Endothelial cell of umbilical vein (primary cell): ENCODE data around the gene VPS9D1. TPM values are rescaled to one million over a fixed set of nuclear protein-coding genes. Genes with fewer than 3 reads are reported as not detected.

Experiments
- BruUV-seq: library from RNA; stranded (reverse); fragments of 400-500 nt; replicated peaks from 2 replicates; lab custom pipeline; 2021; lab: Mats Ljungman, UMichigan
- CTCF ChIA-PET: fragments of 300-600, 350-600 bp; sonication (Branson Sonifier 250); formaldehyde crosslinking; loops from one replicate; lab custom pipeline; 2021; ENCODE audit warnings: antibody characterized with exemption, inconsistent platforms; lab: Charles Lee
- POLR2A ChIA-PET: fragments of 300-600, 350-600 bp; sonication (Branson Sonifier 250); formaldehyde crosslinking; loops from one replicate; lab custom pipeline; 2021; ENCODE audit warnings: antibody characterized with exemption, inconsistent platforms; lab: Charles Lee
- DNase-seq: peaks from one replicate; pipeline ENCODE4 v3.0.0-alpha.2; 2011; ENCODE audit warnings: low read depth, low spot score
- FAIRE-seq: peaks from 2 replicates; lab custom pipeline; 2011; peaks lifted over from hg19 to GRCh38; lab: Jason Lieb, UNC
- H2AFZ ChIP-seq: 2 replicates; pipeline ENCODE4 v1.6.0; 2012; ENCODE audit warnings: low read depth, low read length, control low read depth, inconsistent platforms
- H3K27ac ChIP-seq: 2 replicates; pipeline ENCODE4 v1.5.1; 2011; ENCODE audit warnings: low read depth, mild to moderate bottlenecking, control low read depth, low read length, moderate library complexity; ENCODE audit not compliant: insufficient read depth
- H3K27me3 ChIP-seq, 2 experiments: 2 replicates each; pipeline versions ENCODE4 v1.6.0 to v1.6.1; 2011; ENCODE audit warnings: low read length in 2 of 2, mixed read lengths in 1 of 2; ENCODE audit not compliant: control insufficient read depth in 2 of 2, insufficient read depth in 2 of 2
- H3K36me3 ChIP-seq, 2 experiments: 2 replicates in 1 of 2; 3 replicates in 1 of 2; pipeline ENCODE4 v1.5.1; 2011; ENCODE audit warnings: low read length in 2 of 2, mild to moderate bottlenecking in 1 of 2, moderate library complexity in 1 of 2; ENCODE audit not compliant: control insufficient read depth in 2 of 2, insufficient read depth in 2 of 2; ENCODE audit errors: extremely low read depth in 1 of 2
- H3K4me1 ChIP-seq: 3 replicates; pipeline ENCODE4 v1.5.1; 2011; ENCODE audit warnings: mild to moderate bottlenecking, low read length; ENCODE audit not compliant: control insufficient read depth, insufficient read depth; ENCODE audit errors: extremely low read depth
- H3K4me2 ChIP-seq: 2 replicates; pipeline ENCODE4 v1.6.1; 2011; ENCODE audit warnings: low read length, control low read depth, mixed read lengths; ENCODE audit not compliant: insufficient read depth
- H3K4me3 ChIP-seq, 3 experiments: fragments of 200-600 bp in 1 of 3; sonication (generic), shearing (Covaris generic) in 1 of 3; replicated peaks in 1 of 3; 2 replicates each; pipeline ENCODE4 v1.5.1; 2011 to 2016; ENCODE audit warnings: control low read depth in 3 of 3, low read length in 3 of 3, mild to moderate bottlenecking in 2 of 3, inconsistent platforms in 1 of 3, low read depth in 1 of 3, moderate library complexity in 1 of 3; ENCODE audit not compliant: insufficient read depth in 1 of 3
- H3K79me2 ChIP-seq: 2 replicates; pipeline ENCODE4 v1.6.0; 2012; ENCODE audit warnings: low read length, inconsistent platforms; ENCODE audit not compliant: control insufficient read depth, insufficient read depth
- H3K9ac ChIP-seq: replicated peaks from 2 replicates; pipeline ENCODE3; 2011; ENCODE audit warnings: low read length, control low read depth; ENCODE audit not compliant: insufficient read depth; ENCODE audit errors: extremely low read depth
- H3K9me1 ChIP-seq: replicated peaks from 3 replicates; pipeline ENCODE4 v1.6.0; 2011; ENCODE audit warnings: mild to moderate bottlenecking, low read length; ENCODE audit not compliant: control insufficient read depth, insufficient read depth; ENCODE audit errors: extremely low read depth
- H3K9me3 ChIP-seq: replicated peaks from 2 replicates; pipeline ENCODE4 v1.5.1; 2012; ENCODE audit warnings: low read length, inconsistent platforms; ENCODE audit not compliant: control insufficient read depth, insufficient read depth
- H4K20me1 ChIP-seq: replicated peaks from 2 replicates; pipeline ENCODE3; 2011; ENCODE audit warnings: mild to moderate bottlenecking, low read length; ENCODE audit not compliant: control insufficient read depth, insufficient read depth; ENCODE audit errors: extremely low read depth
- CTCF ChIP-seq, 2 donors: IDR thresholded peaks; 1 replicate in 1 of 2; 2 replicates in 1 of 2; pipeline ENCODE4 v1.5.1; 2011; ENCODE audit warnings: low read length in 2 of 2, mild to moderate bottlenecking in 2 of 2, moderate library complexity in 2 of 2, control low read depth in 1 of 2, inconsistent platforms in 1 of 2, low read depth in 1 of 2; ENCODE audit not compliant: insufficient read depth in 1 of 2; ENCODE audit errors: extremely low read depth in 1 of 2
- FOS ChIP-seq: IDR thresholded peaks from 2 replicates; pipeline ENCODE4 v1.6.1; 2011; ENCODE audit warnings: mild to moderate bottlenecking, low read length, moderate library complexity, borderline replicate concordance; ENCODE audit not compliant: insufficient read depth
- GATA2 ChIP-seq: IDR thresholded peaks from 2 replicates; pipeline ENCODE4 v1.7.0; 2011; ENCODE audit warnings: low read depth, mild to moderate bottlenecking, moderate library complexity, mixed read lengths, low read length; ENCODE audit not compliant: insufficient read length, insufficient read depth
- JUN ChIP-seq: IDR thresholded peaks from 2 replicates; pipeline ENCODE4 v1.6.1; 2011; ENCODE audit warnings: borderline replicate concordance, low read depth; ENCODE audit not compliant: insufficient read length, insufficient read depth
- MAX ChIP-seq: IDR thresholded peaks from 2 replicates; pipeline ENCODE4 v1.6.1; 2011; ENCODE audit not compliant: insufficient read depth, insufficient read length
- dilution Hi-C: fragments of 300-500 bp; cut with MboI; formaldehyde crosslinking; loops from one replicate; pipeline ENCODE4 v1.15.0; 2019; ENCODE audit warnings: low sequenced_read_pairs; ENCODE audit not compliant: extremely low pct_ligation_motif_present
- intact Hi-C: fragments of 100-400 bp; cut with micrococcal nuclease; formaldehyde crosslinking; loops from one replicate; pipeline ENCODE4 v1.10.0; 2022
- polyA plus RNA-seq, 4 experiments: library from polyadenylated mRNA; depleted of rRNA in 3 of 4; stranded (reverse) in 3 of 4; unstranded in 1 of 4; fragments of >200 nt; gene quantifications; 2 replicates each; pipeline versions ENCODE4 v1.2.1 to v1.2.3, GENCODE V29; 2011 to 2012; ENCODE audit warnings: missing spikeins in 1 of 4
- total RNA-seq: library from RNA; stranded (reverse); gene quantifications from 2 replicates; pipeline ENCODE4 v1.2.3, GENCODE V29; 2021

The VPS9D1 gene
- total and polyA plus RNA-seq, 2 donors (not counting 3 experiments of a cell fraction or from before 2014, with no cell fraction given): 15.5 to 17.3 TPM

GRCh38 chr16:89727406-89728120 lies 6.9 kb upstream of the VPS9D1 start:
- no peaks in the 10 kb centered on the region for H3K9me1 ChIP-seq
- FAIRE-seq (no peak), DNase-seq (no peak)
- H3K4me3 ChIP-seq: no peak overlapping the region
- H3K79me2 ChIP-seq: peaks cover 32% of the 10 kb centered on the region
- POLR2A ChIA-PET: no interaction called here
- no peaks in the 10 kb centered on the region for H3K9me3 ChIP-seq
- CTCF ChIA-PET: interaction anchor here (1.8 kb wide), 1 partner anchor 22 kb away, joined by 8 read pairs; no protein-coding TSS in a partner anchor
- intact Hi-C loops: loop anchor here (10.0 kb wide), 1 partner anchor 153 kb away; the partner anchor contains the start of gene CPNE7
- H3K27ac ChIP-seq: no peak overlapping the region
- no peaks in the 10 kb centered on the region for H3K27me3 ChIP-seq
- no peak overlapping the region for H3K9ac ChIP-seq
- peaks cover 8 to 42% of the 10 kb centered on the region in 2 experiments for H3K36me3 ChIP-seq
- no peaks in the 10 kb centered on the region for H4K20me1 ChIP-seq
- peaks cover 16% of the 10 kb centered on the region for H3K4me1 ChIP-seq
- H3K4me2 ChIP-seq: no peak overlapping the region
- TF ChIP-seq JUN (no peak), CTCF (IDR thresholded peaks at IDR 0.05; ENCODE audit: extremely low read depth in 1 of 2, insufficient read depth in 1 of 2, low read depth in 1 of 2, low read length in 2 of 2) (no peak), GATA2 (no peak), MAX (no peak), FOS (no peak)
- no TSS peak for BruUV-seq
- H2AFZ ChIP-seq: no peak overlapping the region
- dilution Hi-C loops: no loop called here
